NOMO-1 treated with DMSO at 0.1 percent for 48 hours (cell line): Measurements from ENCODE around the gene AADACL4.
A peak's percentile ranks its signal among the peaks of the same experiment; 100 is the strongest.
"Not testable (repeated sequence)": the region's sequence is repeated elsewhere in the genome, so short reads cannot be mapped to it uniquely, and the experiment has no call there.

Experiments
- DNase-seq: peaks from one replicate; lab custom pipeline; 2025; ENCODE audit not compliant: unreplicated experiment; lab: John Stamatoyannopoulos, UW

Gene AADACL4

GRCh38 chr1:12629511-12629956 is 14.4 kb upstream of the AADACL4 start:
- no peak for DNase-seq

- no peak for DNase-seq
Measured at GRCh38 chr1:12629985-12630760, 13.7 kb upstream of the AADACL4 start.

GRCh38 chr1:12630946-12631530 is 12.8 kb upstream of the AADACL4 start:
- DNase-seq = peak; percentile 36

- no peak for DNase-seq
Measured at GRCh38 chr1:12631571-12631970, 12.3 kb upstream of the AADACL4 start.

- DNase-seq = peak; percentile 9
Measured at GRCh38 chr1:12634156-12634555, 9.7 kb upstream of the AADACL4 start.

GRCh38 chr1:12634696-12635202 is 9.1 kb upstream of the AADACL4 start:
- DNase-seq = no peak

GRCh38 chr1:12636098-12636950 is 7.6 kb upstream of the AADACL4 start:
- DNase-seq = no peak

- no peak for DNase-seq
Measured at GRCh38 chr1:12637693-12638092, 6.2 kb upstream of the AADACL4 start.

- no peak for DNase-seq
Measured at GRCh38 chr1:12640237-12640957, 3.5 kb upstream of the AADACL4 start.

GRCh38 chr1:12640958-12641272 is 3.0 kb upstream of the AADACL4 start:
- no peak for DNase-seq

GRCh38 chr1:12643079-12643478 is 806 bp upstream of the AADACL4 start:
- DNase-seq = no peak

GRCh38 chr1:12644237-12644636 is 352 bp downstream of the AADACL4 start:
- DNase-seq = no peak

GRCh38 chr1:12644829-12645228 is 944 bp downstream of the AADACL4 start:
- no peak for DNase-seq

GRCh38 chr1:12645401-12645800 is 1.5 kb downstream of the AADACL4 start:
- not testable (repeated sequence) for DNase-seq

- DNase-seq = no peak
Measured at GRCh38 chr1:12648741-12649140, 4.9 kb downstream of the AADACL4 start.

GRCh38 chr1:12649971-12650421 is 6.1 kb downstream of the AADACL4 start:
- no peak for DNase-seq

- DNase-seq = no peak
Measured at GRCh38 chr1:12654004-12654567, 10.2 kb downstream of the AADACL4 start.

- DNase-seq = no peak
Measured at GRCh38 chr1:12654657-12655056, 10.8 kb downstream of the AADACL4 start.

GRCh38 chr1:12656575-12656974 is 12.7 kb downstream of the AADACL4 start:
- no peak for DNase-seq

GRCh38 chr1:12657060-12657884 is 13.4 kb downstream of the AADACL4 start:
- DNase-seq = no peak
